GM18508 (cell line): ENCODE data around the gene FAM168A.
"Not testable (repeated sequence)": the region's sequence is repeated elsewhere in the genome, so short reads cannot be mapped to it uniquely, and the experiment has no call there.

Source experiments
- ATAC-seq: cut with Tn5 transposase; IDR thresholded peaks from one replicate; pipeline ENCODE4 v1.9.1; 2021; ENCODE audit warnings: moderate number of reproducible peaks; ENCODE audit not compliant: insufficient read depth, unreplicated experiment

FAM168A gene

GRCh38 chr11:73597336-73597955, 466 bp downstream of the FAM168A start:
- ATAC-seq = no peak

DNA sequence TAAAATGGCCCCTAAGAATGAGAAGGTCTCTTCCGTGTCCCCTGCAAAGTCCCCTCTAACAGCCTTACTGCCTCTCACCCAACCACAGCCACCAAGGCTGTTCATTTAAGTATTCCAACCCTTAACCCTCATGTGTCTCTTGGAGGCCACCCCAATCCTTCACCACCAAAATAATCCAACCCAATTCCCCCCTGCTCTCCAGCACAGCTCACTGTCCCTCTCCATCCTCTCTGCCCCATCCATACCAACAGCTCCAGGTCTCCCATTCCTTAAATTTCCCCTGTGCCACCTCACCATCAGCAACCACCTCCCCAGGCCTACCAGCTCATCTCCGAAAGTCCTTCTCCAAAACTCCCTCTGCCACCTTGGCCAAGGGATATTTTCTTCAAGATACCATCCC, 1.4 kb downstream of the FAM168A start:
- no peak for ATAC-seq

DNA sequence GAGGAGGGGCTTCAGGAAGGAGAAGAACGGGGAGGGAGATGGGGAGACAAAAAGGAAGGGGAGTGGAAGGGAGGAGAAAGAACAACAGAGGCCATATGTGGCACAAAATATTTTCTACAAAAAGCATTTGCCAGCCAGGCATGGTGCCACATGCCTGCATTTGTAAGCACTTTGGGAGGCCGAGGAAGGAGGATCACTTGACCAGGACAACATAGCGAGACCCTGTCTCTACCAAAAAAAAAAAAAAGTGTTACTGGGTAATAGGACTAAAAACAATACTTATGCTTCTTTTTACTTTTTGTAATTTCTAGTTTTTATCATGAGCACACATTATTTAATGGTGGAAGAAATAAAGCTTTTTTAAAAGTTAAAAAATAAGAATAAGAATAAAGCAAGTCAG, 5.3 kb downstream of the FAM168A start:
- ATAC-seq = no peak

- ATAC-seq = no peak
Measured at GRCh38 chr11:73591743-73592142, 6.2 kb downstream of the FAM168A start.

- no peak for ATAC-seq
Measured at GRCh38 chr11:73590991-73591390, 6.9 kb downstream of the FAM168A start.

DNA sequence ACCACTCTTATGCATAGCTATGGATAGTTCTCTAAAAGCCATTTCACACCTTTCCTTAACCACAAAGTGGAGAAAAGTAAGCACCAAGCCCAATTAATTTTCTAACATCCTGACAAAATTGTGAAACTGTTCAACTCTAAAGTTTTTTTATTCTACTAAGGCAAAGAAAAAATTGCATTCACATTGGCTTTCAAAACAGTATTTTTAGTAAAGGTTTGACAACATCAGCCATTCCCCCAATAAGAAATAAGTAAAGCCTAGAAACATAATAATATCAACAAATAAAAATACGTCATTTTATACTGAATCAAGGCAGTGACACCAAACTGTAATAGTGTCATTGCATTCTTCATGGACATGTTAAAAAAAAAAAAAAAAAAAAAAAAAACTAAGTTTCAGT, 11.1 kb downstream of the FAM168A start:
- no peak for ATAC-seq

DNA sequence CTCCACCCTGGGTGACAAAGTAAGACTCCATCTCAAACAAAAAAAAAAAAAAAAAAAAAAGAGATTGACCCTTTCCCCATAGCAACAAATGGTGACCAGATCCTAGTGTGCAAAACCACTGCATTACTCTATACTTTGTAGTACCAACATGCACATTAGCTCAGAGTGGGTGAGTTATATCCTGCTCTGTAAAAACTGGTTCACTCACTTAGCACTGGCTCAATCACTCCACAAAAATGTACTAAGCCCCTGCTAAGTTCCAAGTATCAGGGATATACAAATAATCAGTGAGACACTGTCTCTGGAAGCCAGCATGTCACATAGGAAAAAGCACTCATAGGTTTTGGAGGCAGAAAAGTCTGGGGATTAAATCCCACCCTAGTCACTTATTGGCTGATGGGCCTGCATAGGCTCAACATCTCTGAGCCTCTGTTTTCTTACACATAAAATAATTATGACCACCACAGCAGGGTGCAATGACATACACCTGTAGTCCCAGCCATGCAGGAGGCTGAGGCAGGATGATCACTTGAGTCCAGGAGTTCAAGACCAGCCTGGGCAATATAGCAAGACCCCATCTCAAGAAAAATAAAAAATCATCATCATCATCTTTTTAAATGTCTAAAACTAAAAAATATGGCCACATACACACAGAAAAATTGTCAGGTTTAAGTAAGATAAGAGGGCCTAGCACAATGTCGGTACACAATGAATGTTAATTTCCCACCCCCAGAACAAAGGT, 11.9 kb downstream of the FAM168A start:
- ATAC-seq = no peak

DNA sequence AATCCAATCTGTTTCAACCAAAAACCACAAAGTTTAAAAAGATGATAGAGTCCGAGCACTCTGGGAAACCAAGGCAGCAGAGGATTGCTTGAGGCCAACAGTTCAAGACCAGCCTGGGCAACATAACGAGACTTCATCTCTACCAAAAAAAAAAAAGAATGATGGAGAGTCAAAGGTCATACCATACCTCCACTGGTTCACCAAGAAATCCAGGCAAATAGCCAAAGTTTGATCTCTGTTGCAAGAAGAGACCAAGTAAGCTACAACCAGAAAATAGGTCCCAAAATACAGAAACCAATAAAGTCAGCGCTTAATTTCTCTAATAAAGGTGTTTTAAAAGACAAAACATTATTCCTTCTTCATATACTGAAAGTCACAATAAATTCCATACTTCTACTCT, 13.1 kb downstream of the FAM168A start:
- no peak for ATAC-seq

GRCh38 chr11:73582653-73583052, 15.3 kb downstream of the FAM168A start:
- no peak for ATAC-seq

DNA sequence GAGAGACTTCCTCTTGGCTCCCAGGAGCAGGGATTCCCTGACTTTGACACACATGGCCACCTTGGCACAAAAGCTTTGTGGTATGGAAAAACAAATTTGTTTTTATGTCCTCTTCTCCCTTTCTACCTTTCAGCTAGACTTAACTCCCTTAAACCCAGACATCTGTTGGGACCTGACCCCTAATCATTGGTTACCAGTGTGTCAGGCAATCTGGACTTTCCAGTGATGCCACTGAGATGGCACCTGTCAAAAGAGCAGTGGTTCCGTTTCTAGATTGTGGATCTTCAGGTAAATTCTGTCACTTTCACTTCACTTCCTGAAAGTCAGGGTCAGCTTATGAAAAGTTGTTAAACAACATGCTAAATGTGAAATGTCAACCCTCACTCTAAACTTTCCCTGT, 17.2 kb downstream of the FAM168A start:
- ATAC-seq = not testable (repeated sequence)

DNA sequence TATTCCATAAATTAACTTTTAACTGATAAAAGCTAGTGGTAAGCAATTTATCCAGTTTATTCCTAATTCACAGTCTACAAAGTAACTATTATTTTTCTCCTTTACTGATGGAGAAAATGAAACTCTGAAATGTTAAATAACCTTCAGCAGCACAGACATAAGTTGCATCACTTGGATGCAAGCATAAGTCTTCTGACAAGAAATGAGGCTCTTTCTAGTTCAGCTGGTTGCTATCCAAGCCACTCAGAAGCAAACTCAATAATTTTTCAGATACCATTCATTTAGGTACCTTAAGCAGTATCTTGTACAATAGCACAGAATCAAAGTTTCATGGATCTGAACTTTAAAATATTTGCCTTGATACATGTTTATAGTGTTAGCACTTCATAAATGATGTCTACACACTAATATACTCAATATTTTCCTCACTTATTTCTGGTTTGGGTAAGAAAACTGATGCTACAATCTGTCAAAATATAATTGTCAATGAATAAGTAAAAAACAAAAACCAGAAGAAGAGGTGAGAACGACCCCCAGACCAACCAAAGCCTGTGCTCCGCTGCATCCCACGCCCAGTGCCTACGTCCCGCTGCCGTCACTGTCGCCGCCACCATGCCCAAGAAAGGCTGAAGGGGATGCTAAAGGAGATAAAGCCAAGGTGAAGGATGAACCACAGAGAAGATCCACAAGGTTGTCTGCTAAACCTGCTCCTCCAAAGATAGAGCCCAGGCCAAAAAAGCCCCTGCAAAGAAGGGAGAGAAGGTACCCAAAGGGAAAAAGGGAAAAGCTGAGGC, 18.1 kb downstream of the FAM168A start:
- ATAC-seq = no peak

DNA sequence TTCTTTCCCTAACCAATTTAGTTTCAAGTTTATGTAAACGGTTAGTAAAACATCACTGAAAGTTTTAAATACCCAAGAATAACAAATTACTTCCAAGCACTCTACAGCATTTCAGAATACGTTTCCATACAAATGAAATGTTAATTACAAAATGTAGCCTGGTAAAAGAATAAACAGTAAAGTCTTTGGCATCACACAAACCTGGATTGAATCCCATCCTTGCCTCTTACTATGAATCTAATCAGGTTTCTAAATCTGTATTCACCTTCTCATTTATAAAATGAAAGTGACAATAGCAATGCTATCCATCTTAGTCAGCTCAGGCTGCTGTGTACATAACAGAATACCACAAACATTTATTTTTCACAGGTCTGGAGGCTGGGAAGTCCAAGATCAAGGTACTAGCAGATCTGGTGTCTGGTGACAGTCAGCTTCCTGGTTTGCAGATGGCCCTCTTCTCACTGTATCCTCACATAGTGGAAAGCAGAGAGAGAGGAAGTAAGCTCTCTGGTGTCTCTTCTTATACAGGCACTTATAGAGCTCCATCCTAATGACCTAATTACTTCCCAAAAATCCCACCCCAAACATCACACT, 19.2 kb downstream of the FAM168A start:
- no peak for ATAC-seq

DNA sequence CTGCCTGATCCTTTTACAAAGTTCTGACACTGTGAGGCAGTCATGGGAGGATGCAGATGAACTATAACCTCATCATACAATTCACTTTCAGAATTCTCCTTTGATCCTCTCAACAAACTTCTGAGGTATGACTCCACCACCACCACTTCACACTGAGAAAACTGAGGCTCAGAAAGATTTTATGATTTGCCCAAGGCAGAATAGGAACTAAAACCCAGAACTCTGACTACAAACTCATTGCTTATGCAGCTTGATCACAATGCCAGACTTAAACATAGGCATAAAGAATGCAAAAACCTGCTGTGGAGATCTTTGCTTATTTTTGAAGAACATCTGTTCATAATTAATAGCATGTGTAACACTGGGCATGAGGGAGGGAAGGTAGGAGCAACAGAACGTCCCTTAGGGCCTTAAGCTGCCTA, 20.4 kb downstream of the FAM168A start:
- no peak for ATAC-seq

DNA sequence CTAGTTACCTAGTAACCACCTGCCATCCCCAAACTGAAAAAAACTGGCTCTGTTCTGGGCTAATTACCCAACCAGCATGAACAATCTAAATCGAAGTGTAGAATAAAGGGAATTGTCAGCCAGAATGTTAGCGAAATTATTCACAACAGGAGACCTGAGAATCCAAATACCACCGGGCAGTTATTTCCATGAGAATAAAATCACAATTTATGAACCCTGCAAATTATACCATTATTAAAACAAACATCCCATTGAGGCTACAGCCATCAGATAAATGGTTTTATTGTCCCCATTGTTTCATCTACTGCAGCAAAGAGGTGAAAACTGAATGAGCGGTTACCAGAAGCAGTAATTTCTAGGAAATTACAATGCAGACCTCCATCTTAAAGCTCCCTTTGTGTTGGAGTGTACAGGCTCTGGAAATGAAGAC, 21.7 kb downstream of the FAM168A start:
- no peak for ATAC-seq

- not testable (repeated sequence) for ATAC-seq
Measured at GRCh38 chr11:73571982-73572381, 25.9 kb downstream of the FAM168A start.

GRCh38 chr11:73570415-73571114, 27.3 kb downstream of the FAM168A start:
- no peak for ATAC-seq

DNA sequence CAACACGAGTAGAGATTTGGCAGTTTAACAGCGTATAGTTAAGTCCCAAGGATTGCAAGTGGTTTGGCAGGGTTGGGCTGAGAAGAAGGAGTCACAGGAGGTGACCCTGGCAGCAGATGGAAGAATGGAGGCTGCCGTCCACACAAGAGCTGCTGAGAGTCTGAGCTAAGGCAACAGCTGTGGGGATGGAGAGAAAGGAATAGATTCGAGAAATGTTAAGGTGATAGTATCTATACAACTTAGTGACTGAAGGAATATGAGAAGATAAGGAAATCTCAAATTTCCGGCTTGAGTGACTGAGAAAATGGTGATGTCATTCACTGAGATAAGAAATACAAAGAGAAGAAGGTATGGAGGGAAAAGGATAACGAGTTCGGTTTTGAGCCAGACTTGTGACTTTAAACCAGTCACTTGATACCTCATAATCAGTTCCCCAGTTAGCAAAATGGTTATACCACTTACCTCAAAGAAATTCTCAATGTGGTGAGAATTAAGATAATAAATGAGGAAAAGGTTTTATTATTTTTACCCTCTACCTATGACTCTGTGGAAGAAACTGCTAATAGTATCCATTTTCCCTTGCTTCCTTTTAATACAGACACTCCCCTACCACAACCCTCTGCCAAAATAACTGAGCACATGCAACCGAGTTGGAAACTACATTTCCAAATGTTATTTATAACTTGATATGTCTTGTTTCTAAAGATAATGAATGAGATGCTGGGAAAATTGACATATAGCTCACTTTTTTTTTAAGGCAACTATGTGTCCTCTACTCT, 30.7 kb downstream of the FAM168A start:
- no peak for ATAC-seq

DNA sequence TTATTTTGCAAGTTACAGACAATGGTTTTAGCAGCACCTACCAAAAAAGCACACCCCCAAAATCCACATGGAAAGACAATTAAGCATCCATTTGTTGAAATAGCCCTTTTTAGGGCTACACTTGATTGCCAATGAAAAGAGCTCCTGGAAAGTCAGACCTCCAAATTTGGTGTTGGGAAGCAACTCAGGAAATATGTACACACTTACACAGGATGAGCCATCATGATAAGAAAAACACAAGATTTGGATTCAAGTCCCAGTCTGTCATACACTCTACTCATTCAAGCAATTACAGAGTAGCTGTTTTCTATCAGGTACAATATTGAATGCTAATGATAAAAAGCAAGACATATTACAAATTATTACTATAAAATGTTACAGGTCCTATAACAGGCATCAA, 31.5 kb downstream of the FAM168A start:
- ATAC-seq = no peak

GRCh38 chr11:73565804-73566203, 32.1 kb downstream of the FAM168A start:
- no peak for ATAC-seq

- ATAC-seq = no peak
Measured at GRCh38 chr11:73564903-73565302, 33.0 kb downstream of the FAM168A start.
